Activated CD8-positive, alpha-beta memory T cell treated with anti-CD3 and anti-CD28 coated beads, Interleukin-2, amount 50 U/mL, for 1 hour (primary cell): Measurements from ENCODE around the gene GEN1.

Source experiments
- DNase-seq: peaks from one replicate; pipeline ENCODE4 v3.0.0-alpha.2; 2020; ENCODE audit errors: extremely low read depth

Gene GEN1

GRCh38 chr2:17753803-17754663 is at the start of gene GEN1, which contains the start of gene SMC6:
TSS of gene GEN1 (plus strand) at chr2:17754138. CDS start at chr2:17759944, 5,806 bp downstream.
TSS of gene SMC6 (minus strand) at chr2:17753810. CDS start at chr2:17745946, 7,864 bp downstream.
- DNase-seq, result peak; percentile 65

GRCh38 chr2:17706845-17707244 is 47.1 kb upstream of the GEN1 start:
- no peak for DNase-seq

GRCh38 chr2:17708501-17708900 is 45.4 kb upstream of the GEN1 start:
- DNase-seq, result no peak

- no peak for DNase-seq
These were observed 44.0 kb upstream of the GEN1 start for GRCh38 chr2:17709897-17710296.

GRCh38 chr2:17710547-17711248 is 43.2 kb upstream of the GEN1 start:
- no peak for DNase-seq

- DNase-seq, result no peak
These were observed 40.6 kb upstream of the GEN1 start for GRCh38 chr2:17713291-17713690.

- DNase-seq, result no peak
These were observed 36.3 kb upstream of the GEN1 start for GRCh38 chr2:17717666-17718065.

GRCh38 chr2:17718689-17719088 is 35.2 kb upstream of the GEN1 start:
- DNase-seq, result no peak

- no peak for DNase-seq
These were observed 34.2 kb upstream of the GEN1 start for GRCh38 chr2:17719562-17720371.

- DNase-seq, result no peak
These were observed 25.7 kb upstream of the GEN1 start for GRCh38 chr2:17728210-17728609.

GRCh38 chr2:17729880-17730279 is 24.1 kb upstream of the GEN1 start:
- DNase-seq, result no peak

- DNase-seq, result no peak
These were observed 20.3 kb upstream of the GEN1 start for GRCh38 chr2:17733599-17733998.

GRCh38 chr2:17735864-17736263 is 18.1 kb upstream of the GEN1 start:
- DNase-seq, result no peak

GRCh38 chr2:17736989-17737388 is 16.9 kb upstream of the GEN1 start:
- no peak for DNase-seq

- DNase-seq, result no peak
These were observed 13.7 kb upstream of the GEN1 start for GRCh38 chr2:17740203-17740602.

- no peak for DNase-seq
These were observed 6.1 kb upstream of the GEN1 start for GRCh38 chr2:17747684-17748452.

GRCh38 chr2:17748745-17749144 is 5.2 kb upstream of the GEN1 start:
- no peak for DNase-seq

GRCh38 chr2:17749753-17750438 is 4.0 kb upstream of the GEN1 start:
- no peak for DNase-seq

GRCh38 chr2:17752246-17752645 is 1.7 kb upstream of the GEN1 start:
- no peak for DNase-seq

- no peak for DNase-seq
These were observed 791 bp upstream of the GEN1 start for GRCh38 chr2:17752892-17753802.
